Activated T-cell treated with anti-CD3 and anti-CD28 coated beads, Interleukin-2, amount 50 U/mL, for 4 hours (primary cell): ENCODE results near the gene HSPBP1. TPM values are rescaled to one million over a fixed set of nuclear protein-coding genes. Genes with fewer than 3 reads are reported as not detected.

Source experiments
- ATAC-seq, 2 donors: fragments of 200-7000 bp; cut with Tn5 transposase; one replicate each; pipeline ENCODE4 v1.10.0; 2021
- DNase-seq: peaks from one replicate; pipeline ENCODE4 v3.0.0-alpha.2; 2020
- H3K27me3 Mint-ChIP-seq: one replicate; pipeline ENCODE4 v1.8.0; 2021; ENCODE audit warnings: low read depth, mixed read lengths
- H3K36me3 Mint-ChIP-seq: one replicate; pipeline ENCODE4 v1.8.0; 2022; ENCODE audit warnings: mixed read lengths; ENCODE audit not compliant: insufficient read depth
- H3K4me1 Mint-ChIP-seq: one replicate; pipeline ENCODE4 v1.8.0; 2021; ENCODE audit warnings: low read depth, mixed read lengths
- H3K4me3 Mint-ChIP-seq: one replicate; pipeline ENCODE4 v1.8.0; 2021; ENCODE audit warnings: mild to moderate bottlenecking, moderate library complexity, mixed read lengths
- H3K9me3 Mint-ChIP-seq: one replicate; pipeline ENCODE4 v1.8.0; 2021; ENCODE audit warnings: mixed read lengths
- total RNA-seq, 3 donors: library from RNA; stranded (reverse); gene quantifications; one replicate each; pipeline ENCODE4 v1.2.1, GENCODE V29; 2021

The HSPBP1 gene
- total RNA-seq, 3 donors from 2014 or later, result 113 to 139 (median 121) TPM

DNA sequence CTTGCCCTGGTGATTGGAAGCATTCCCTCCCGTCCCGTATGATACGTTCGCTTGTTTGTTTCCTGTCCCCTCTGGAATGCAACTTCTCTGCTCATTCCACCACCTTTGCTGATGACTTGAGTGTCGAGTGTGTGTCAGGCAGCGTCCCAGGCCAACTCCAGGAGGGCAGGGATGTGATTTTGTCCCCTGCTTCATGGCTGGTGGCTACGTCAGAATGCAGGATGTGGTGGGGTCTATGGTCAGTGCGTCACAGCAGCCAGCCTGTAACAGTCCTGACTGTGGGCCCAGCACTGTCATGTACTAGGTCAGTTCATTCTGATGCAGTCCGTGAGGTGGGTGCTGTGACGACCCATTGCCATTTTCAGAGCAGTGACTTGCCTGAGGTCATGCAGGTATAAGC, 20.1 kb upstream of the HSPBP1 start:
- DNase-seq (no peak), ATAC-seq (no peak)
- H3K4me3 Mint-ChIP-seq, result no peak overlapping the region
- no peaks in the 10 kb centered on the region for H3K9me3 Mint-ChIP-seq
- H3K4me1 Mint-ChIP-seq, result peaks cover 6% of the 10 kb centered on the region
- no peaks in the 10 kb centered on the region for H3K27me3 Mint-ChIP-seq
- H3K36me3 Mint-ChIP-seq, result no peaks in the 10 kb centered on the region

DNA sequence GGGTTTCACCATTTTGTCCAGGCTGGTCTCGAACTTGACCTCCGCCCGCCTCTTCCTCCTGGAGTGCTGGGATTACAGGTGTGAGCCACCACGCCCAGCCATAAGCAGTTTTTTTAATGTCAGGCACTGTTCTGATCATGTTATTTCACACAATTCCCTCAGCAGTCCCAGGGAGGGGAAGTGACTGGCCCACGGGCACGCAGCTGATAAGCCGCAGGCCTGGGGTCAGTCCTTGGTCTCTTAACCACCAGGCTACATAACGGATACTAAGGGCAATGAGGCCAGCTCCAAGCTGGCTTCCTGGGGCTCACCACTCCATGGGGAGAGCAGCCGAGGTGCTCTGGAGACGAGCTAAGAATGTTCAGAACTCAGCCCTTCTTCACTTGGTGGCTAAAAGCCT, 17.4 kb upstream of the HSPBP1 start:
- ATAC-seq (no peak), DNase-seq (no peak)
- H3K4me1 Mint-ChIP-seq, result peaks cover 6% of the 10 kb centered on the region
- H3K9me3 Mint-ChIP-seq, result no peaks in the 10 kb centered on the region
- H3K27me3 Mint-ChIP-seq, result no peaks in the 10 kb centered on the region
- H3K36me3 Mint-ChIP-seq, result no peaks in the 10 kb centered on the region
- H3K4me3 Mint-ChIP-seq, result no peak overlapping the region

DNA sequence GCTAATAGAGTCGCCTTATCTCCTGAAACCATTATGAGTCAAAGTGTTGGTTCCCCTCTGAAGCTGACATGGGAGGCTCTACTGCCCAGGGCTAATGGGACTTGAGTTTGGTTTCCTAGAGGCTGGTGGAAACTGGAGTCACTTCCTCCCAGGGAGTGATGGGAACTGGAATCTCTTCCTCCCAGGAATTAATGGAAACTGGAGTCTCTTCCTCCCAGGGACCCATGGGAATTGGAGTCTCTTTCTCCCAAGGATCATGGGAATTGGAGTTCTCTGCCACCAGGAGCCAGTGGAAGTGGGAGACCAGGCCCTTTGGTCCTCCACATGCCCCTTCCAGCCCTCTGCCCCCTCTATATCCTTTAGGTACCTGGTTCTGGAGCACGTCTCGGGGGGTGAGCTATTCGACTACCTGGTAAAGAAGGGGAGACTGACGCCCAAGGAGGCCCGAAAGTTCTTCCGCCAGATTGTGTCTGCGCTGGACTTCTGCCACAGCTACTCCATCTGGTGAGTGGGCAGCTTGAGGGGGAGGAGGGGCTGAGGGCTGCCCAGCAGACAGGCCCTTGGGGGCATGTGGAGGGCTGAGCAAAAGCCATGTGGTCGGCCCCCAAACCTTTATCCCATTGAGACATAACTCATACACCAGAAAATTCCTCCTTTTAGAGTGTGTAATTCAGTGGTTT, 9.3 kb upstream of the HSPBP1 start:
- H3K27me3 Mint-ChIP-seq, result no peaks in the 10 kb centered on the region
- no peak for ATAC-seq
- H3K36me3 Mint-ChIP-seq, result no peaks in the 10 kb centered on the region
- H3K4me1 Mint-ChIP-seq, result peaks cover 5% of the 10 kb centered on the region
- DNase-seq, result no peak
- no peaks in the 10 kb centered on the region for H3K9me3 Mint-ChIP-seq
- H3K4me3 Mint-ChIP-seq, result no peak overlapping the region

GRCh38 chr19:55287361-55288079, 7.6 kb upstream of the HSPBP1 start:
- DNase-seq (no peak), ATAC-seq (no peak)
- Mint-ChIP-seq H3K4me3 (no peak overlapping the region), H3K36me3 (no peaks in the 10 kb centered on the region), H3K4me1 (peaks cover 13% of the 10 kb centered on the region), H3K9me3 (no peaks in the 10 kb centered on the region), H3K27me3 (no peaks in the 10 kb centered on the region)

GRCh38 chr19:55285229-55285890, 5.5 kb upstream of the HSPBP1 start:
- no peaks in the 10 kb centered on the region for H3K36me3 Mint-ChIP-seq
- H3K9me3 Mint-ChIP-seq, result no peaks in the 10 kb centered on the region
- H3K4me1 Mint-ChIP-seq, result peaks cover 17% of the 10 kb centered on the region
- DNase-seq (no peak), ATAC-seq (no peak)
- peak overlapping the region; percentile 24 for H3K4me3 Mint-ChIP-seq
- H3K27me3 Mint-ChIP-seq, result no peaks in the 10 kb centered on the region

GRCh38 chr19:55284405-55285058, 4.6 kb upstream of the HSPBP1 start:
- Mint-ChIP-seq H3K36me3 (peaks cover 2% of the 10 kb centered on the region), H3K4me3 (peak overlapping the region; percentile 24), H3K9me3 (no peaks in the 10 kb centered on the region), H3K27me3 (no peaks in the 10 kb centered on the region), H3K4me1 (peaks cover 23% of the 10 kb centered on the region)
- ATAC-seq, result no peak
- DNase-seq, result no peak

DNA sequence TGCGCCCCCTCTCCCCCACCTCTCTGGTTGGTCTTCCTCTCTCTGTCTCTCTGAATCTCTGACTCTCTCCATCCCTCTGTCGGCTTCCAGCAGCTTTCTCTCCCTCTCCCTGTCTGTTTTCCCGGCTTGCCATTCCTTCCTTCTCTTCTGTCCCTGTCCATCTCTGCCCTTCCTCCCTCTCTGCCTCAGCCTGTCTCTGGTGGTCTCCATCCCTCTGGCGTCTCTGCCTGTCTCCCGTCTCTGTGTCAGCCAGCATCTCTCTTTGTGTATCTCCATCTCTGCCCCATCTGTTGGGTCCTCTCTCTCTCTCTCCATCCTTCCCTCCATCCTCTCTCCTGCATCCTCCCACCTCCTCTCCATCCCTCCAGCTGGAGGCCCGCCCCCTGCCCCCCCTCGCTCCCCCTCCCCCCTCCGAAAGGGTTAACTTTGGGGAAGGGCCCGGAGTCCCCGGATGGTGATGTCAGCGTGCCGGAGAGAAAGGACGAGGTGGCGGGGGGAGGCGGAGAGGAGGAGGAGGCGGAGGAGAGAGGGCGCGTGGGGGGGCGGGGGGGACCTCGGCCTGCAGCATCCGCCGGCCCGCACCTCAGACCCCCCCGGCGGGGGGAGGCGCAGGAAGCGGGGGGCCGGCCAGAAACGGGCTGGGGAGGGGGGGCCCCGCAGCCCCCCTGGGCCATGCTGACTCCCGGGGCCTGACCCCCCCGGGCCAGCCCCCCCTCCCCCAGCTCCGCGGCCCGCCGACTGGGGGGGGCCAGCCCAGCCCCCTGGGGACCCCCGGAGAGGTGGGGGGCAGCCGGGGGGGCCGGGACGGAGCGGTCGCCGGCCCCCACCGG, 3.9 kb upstream of the HSPBP1 start, which contains the start of gene BRSK1:
TSS of gene BRSK1 (plus strand) at position 450 of the 830 bp plus-strand sequence. CDS start 446 bp downstream, outside the sequence.
- DNase-seq (peak; percentile 53), ATAC-seq (no peak)
- Mint-ChIP-seq H3K36me3 (peaks cover 2% of the 10 kb centered on the region), H3K4me3 (peak within 1 kb of the TSS; percentile 70), H3K27me3 (no peaks in the 10 kb centered on the region), H3K4me1 (peaks cover 26% of the 10 kb centered on the region), H3K9me3 (no peaks in the 10 kb centered on the region)

- Mint-ChIP-seq H3K9me3 (no peaks in the 10 kb centered on the region), H3K4me1 (peaks cover 38% of the 10 kb centered on the region), H3K4me3 (peak overlapping the region; percentile 98), H3K36me3 (peaks cover 23% of the 10 kb centered on the region), H3K27me3 (no peaks in the 10 kb centered on the region)
- ATAC-seq (no peak), DNase-seq (no peak)
These were observed 570 bp downstream of the HSPBP1 start for GRCh38 chr19:55279340-55279739.

- Mint-ChIP-seq H3K4me1 (peaks cover 36% of the 10 kb centered on the region), H3K36me3 (peaks cover 25% of the 10 kb centered on the region), H3K4me3 (peak overlapping the region; percentile 98), H3K9me3 (no peaks in the 10 kb centered on the region), H3K27me3 (no peaks in the 10 kb centered on the region)
- DNase-seq (no peak), ATAC-seq (no peak)
These were observed 1.3 kb downstream of the HSPBP1 start for GRCh38 chr19:55278391-55279135.

DNA sequence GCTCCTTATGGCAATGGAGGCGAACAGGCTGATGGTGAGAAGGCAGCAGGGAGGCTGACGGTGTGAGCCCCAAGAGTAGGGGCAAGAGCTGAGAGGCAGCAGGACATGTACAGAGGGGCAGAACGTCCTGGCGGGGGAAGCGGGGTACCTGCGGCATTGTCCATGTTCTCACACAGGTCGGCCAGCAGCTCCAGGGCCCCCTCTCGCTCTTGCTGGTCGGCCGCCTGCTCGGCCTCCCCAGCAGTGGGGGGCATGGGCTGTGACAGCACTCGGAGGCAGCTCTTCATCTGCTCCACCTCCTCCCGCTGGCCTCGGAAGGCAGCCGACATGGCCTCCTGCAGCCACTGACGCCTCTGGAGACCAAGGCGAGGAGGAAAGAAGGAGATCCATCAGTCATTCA, 2.4 kb downstream of the HSPBP1 start:
- Mint-ChIP-seq H3K36me3 (peaks cover 30% of the 10 kb centered on the region), H3K9me3 (no peaks in the 10 kb centered on the region), H3K4me1 (peaks cover 30% of the 10 kb centered on the region), H3K27me3 (no peaks in the 10 kb centered on the region), H3K4me3 (peak overlapping the region; percentile 40)
- DNase-seq, result no peak
- no peak for ATAC-seq

DNA sequence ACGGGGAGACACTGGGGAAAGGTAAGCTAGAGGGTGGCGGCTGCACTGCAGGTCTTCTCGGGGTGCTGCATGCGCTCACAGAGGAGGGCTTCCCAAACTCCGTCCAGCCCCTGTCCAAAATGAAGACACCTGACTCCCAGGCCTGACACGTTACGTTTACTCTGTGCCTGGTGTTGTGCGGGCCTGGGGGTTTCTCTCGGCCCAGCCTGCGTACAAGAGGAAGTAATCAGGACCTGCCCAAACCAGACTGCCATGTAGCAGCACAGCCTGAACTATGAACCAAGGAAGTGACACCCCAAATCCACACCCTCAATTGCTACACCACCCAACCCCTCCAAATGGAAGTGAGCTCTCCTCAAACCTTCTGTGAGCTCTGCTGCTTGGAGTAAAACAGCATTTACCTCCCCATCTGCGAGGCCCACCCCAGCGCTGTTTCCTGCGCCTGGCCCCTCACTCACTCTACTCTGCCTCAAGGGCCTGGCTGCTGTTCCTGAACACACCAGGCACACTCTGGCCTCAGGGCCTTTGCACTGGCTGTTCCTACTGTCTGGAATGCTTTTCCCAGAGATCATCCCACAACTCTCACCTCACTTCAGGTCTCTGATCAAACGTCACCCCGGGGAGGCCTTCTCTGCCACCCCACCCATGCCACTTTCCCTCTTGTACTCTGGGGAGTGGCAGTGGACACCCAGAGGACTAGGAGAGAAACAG, 3.0 kb downstream of the HSPBP1 start:
- H3K27me3 Mint-ChIP-seq, result no peaks in the 10 kb centered on the region
- no peaks in the 10 kb centered on the region for H3K9me3 Mint-ChIP-seq
- ATAC-seq, result no peak
- no peak for DNase-seq
- peaks cover 30% of the 10 kb centered on the region for H3K4me1 Mint-ChIP-seq
- peaks cover 35% of the 10 kb centered on the region for H3K36me3 Mint-ChIP-seq
- peak overlapping the region; percentile 29 for H3K4me3 Mint-ChIP-seq

DNA sequence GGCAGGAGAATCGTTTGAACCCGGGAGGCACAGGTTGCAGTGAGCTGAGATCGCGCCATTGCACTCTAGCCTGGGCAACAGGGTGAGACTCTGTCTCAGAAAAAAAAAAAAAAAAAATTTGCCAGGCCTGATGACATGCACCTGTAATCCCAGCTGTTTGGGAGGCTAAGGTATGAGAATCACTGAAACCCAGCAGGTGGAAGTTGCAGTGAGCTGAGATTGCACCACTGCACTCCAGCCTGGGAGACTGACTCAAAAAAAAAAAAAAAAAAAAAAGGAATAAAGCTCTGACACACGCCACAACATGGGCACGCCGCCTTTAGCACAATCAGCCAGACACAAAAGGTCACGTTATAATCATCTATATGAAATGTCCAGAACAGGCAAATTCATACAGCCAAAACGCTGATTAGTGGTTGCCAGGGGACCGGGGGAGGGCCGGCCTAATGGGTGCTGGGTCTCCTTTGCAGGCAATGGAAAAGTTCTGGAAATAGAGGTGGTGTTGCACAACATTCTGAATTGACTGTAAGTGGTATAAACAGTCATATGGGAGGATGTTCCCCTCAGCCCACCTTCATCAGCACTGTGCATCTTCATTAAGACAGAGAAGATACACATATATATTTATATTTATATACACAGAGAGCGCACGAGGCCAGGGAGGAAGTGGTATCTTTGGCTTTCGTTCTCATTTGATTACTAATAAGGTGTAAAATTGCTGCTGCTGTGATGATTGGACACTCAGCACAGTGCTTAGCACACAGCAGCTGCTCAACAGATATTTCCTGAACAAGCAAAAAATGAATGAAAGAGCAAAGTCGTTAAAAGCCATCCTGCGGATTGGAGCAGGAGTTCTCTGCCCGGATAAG, 3.8 kb downstream of the HSPBP1 start:
- ATAC-seq (no peak), DNase-seq (no peak)
- no peaks in the 10 kb centered on the region for H3K27me3 Mint-ChIP-seq
- H3K4me1 Mint-ChIP-seq, result peaks cover 26% of the 10 kb centered on the region
- peak overlapping the region; percentile 29 for H3K4me3 Mint-ChIP-seq
- no peaks in the 10 kb centered on the region for H3K9me3 Mint-ChIP-seq
- peaks cover 37% of the 10 kb centered on the region for H3K36me3 Mint-ChIP-seq
